ENCODE data around the gene MTCH1. TPM values are rescaled to one million over a fixed set of nuclear protein-coding genes. Genes with fewer than 3 reads are reported as not detected.

The MTCH1 gene
- total and polyA plus RNA-seq, 9 of the 15 experiments (the other 6 are each of a cell fraction or from before 2014, with no cell fraction given) = 7.9 to 161 (median 118) TPM

DNA sequence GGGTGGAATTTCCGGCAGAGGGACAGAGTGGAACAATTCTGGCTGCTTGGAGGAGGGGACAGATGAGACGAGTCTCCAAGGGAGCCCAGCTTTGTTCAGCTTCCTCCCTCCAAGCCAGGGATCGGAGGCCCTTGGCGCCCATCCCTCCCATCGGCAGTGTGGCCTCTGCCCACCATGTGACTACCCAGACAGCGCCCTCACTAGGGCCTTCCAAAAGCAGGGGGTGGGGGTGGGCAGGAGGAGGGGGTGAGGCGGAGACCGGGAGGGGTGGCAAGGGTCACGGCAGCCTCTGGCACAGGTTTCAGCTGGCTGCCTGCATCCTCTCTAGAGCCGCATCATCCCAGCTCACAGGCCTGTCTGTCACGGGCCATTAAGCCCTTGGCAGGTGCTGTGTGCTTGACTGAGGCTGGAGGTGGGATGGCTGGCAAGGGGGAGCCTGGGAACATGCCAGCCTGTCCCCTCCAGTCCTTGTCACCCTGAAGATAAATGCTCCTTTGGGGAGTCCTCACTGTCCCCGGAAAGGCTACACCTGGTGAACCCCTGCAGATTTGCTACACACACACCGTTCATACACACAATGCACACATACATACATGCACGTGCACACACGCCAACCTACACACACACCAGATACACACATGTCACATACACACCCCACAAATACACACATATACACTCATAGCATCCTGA is 13.2 kb upstream of the MTCH1 start:
- intact Hi-C loops (cut with micrococcal nuclease) (no loop called here), in situ Hi-C loops (cut with MboI) (no loop called here)
- Histone ChIP-seq H3K4me1 (replicated peaks in 1 of 2; ENCODE audit: control insufficient read depth in 2 of 2, insufficient read depth in 2 of 2, low read length in 2 of 2) (peaks cover 0 to 4% of the 10 kb centered on the region in 2 experiments; a peak in 1 of 5 replicates), H3K9me1 (ENCODE audit: control insufficient read depth, insufficient read depth, low read length) (no peaks in the 10 kb centered on the region), H3K79me2 (ENCODE audit: control insufficient read depth, insufficient read depth, low read length) (no peaks in the 10 kb centered on the region), H3K9ac (ENCODE audit: insufficient read depth in 1 of 2, low read depth in 2 of 2, low read length in 2 of 2) (no peak overlapping the region), H3K4me2 (ENCODE audit: insufficient read depth, low read length) (no peak overlapping the region), H3K27me3 (ENCODE audit: control insufficient read depth in 2 of 2, insufficient read depth in 2 of 2, low read length in 2 of 2) (peaks cover 36 to 49% of the 10 kb centered on the region in 2 experiments), H4K20me1 (replicated peaks; ENCODE audit: control insufficient read depth, insufficient read depth, low read length) (no peaks in the 10 kb centered on the region), H3K9me3 (replicated peaks; ENCODE audit: control insufficient read depth, insufficient read depth, low read depth, low read length) (no peaks in the 10 kb centered on the region), H3K4me3 (no peak overlapping the region), H2AFZ (ENCODE audit: low read depth, low read length) (no peak overlapping the region), H3K36me3 (ENCODE audit: control insufficient read depth, insufficient read depth, low read length) (no peaks in the 10 kb centered on the region), H3K27ac (ENCODE audit: extremely low read depth, low read depth, low read length) (no peak overlapping the region)
- BruUV-seq (replicated peaks) = no TSS peak
- CTCF ChIA-PET (ENCODE audit: low intra/inter-chr PET ratio) = no interaction called here
- ATAC-seq (no peak), DNase-seq (ENCODE audit: extremely low read depth in 1 of 4, low spot score in 3 of 4) (no peak), FAIRE-seq (no peak)
- 20% methylated on average over 15 of the region's 15 CpGs for WGBS (ENCODE audit: insufficient coverage, low coverage, missing lambda C conversion rate)
- POLR2A ChIA-PET = interaction anchor here (0.6 kb wide), 2 partner anchors 173 to 794 kb away, joined by 3 read pairs; no protein-coding TSS in a partner anchor
- TF ChIP-seq ZNF354B (CRISPR knock-in tag; IDR thresholded peaks at IDR 0.05) (no peak), ATF7 (IDR thresholded peaks at IDR 0.05) (no peak), ZNF408 (CRISPR knock-in tag; IDR thresholded peaks at IDR 0.05; ENCODE audit: low read depth) (no peak), HDAC8 (tag; IDR thresholded peaks at IDR 0.05) (no peak), SIN3B (IDR thresholded peaks at IDR 0.05; ENCODE audit: low read depth) (no peak), HCFC1 (IDR thresholded peaks at IDR 0.05; ENCODE audit: low read depth, low read length) (no peak), TAF9B (IDR thresholded peaks at IDR 0.05; ENCODE audit: partially characterized antibody) (no peak)
- TF ChIP-seq, protein P1, sequence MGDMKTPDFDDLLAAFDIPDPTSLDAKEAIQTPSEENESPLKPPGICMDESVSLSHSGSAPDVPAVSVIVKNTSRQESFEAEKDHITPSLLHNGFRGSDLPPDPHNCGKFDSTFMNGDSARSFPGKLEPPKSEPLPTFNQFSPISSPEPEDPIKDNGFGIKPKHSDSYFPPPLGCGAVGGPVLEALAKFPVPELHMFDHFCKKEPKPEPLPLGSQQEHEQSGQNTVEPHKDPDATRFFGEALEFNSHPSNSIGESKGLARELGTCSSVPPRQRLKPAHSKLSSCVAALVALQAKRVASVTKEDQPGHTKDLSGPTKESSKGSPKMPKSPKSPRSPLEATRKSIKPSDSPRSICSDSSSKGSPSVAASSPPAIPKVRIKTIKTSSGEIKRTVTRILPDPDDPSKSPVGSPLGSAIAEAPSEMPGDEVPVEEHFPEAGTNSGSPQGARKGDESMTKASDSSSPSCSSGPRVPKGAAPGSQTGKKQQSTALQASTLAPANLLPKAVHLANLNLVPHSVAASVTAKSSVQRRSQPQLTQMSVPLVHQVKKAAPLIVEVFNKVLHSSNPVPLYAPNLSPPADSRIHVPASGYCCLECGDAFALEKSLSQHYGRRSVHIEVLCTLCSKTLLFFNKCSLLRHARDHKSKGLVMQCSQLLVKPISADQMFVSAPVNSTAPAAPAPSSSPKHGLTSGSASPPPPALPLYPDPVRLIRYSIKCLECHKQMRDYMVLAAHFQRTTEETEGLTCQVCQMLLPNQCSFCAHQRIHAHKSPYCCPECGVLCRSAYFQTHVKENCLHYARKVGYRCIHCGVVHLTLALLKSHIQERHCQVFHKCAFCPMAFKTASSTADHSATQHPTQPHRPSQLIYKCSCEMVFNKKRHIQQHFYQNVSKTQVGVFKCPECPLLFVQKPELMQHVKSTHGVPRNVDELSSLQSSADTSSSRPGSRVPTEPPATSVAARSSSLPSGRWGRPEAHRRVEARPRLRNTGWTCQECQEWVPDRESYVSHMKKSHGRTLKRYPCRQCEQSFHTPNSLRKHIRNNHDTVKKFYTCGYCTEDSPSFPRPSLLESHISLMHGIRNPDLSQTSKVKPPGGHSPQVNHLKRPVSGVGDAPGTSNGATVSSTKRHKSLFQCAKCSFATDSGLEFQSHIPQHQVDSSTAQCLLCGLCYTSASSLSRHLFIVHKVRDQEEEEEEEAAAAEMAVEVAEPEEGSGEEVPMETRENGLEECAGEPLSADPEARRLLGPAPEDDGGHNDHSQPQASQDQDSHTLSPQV (IDR thresholded peaks at IDR 0.05) = no peak
- TF ChIP-seq, protein P2, sequence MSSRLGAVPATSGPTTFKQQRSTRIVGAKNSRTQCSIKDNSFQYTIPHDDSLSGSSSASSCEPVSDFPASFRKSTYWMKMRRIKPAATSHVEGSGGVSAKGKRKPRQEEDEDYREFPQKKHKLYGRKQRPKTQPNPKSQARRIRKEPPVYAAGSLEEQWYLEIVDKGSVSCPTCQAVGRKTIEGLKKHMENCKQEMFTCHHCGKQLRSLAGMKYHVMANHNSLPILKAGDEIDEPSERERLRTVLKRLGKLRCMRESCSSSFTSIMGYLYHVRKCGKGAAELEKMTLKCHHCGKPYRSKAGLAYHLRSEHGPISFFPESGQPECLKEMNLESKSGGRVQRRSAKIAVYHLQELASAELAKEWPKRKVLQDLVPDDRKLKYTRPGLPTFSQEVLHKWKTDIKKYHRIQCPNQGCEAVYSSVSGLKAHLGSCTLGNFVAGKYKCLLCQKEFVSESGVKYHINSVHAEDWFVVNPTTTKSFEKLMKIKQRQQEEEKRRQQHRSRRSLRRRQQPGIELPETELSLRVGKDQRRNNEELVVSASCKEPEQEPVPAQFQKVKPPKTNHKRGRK (tag; IDR thresholded peaks at IDR 0.05) = no peak
- TF ChIP-seq, protein P3, sequence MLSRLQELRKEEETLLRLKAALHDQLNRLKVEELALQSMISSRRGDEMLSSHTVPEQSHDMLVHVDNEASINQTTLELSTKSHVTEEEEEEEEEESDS (CRISPR knock-in tag; IDR thresholded peaks at IDR 0.05) = no peak
